ENCODE results near the gene PPP1R3A. TPM values are rescaled to one million over a fixed set of nuclear protein-coding genes. Genes with fewer than 3 reads are reported as not detected.

The PPP1R3A gene
- total and polyA plus RNA-seq, 10 of the 15 experiments (the other 5 are each of a cell fraction or from before 2014, with no cell fraction given): not detected

- no peak for FAIRE-seq
- BruUV-seq (replicated peaks): no TSS peak
Measured at GRCh38 chr7:113936982-113937381, 18.2 kb upstream of the PPP1R3A start.

More at GRCh38 chr7:113936982-113937381, 18.2 kb upstream of the PPP1R3A start:
- ChIA-PET SMC1A (ENCODE audit: uncharacterized antibody, unreplicated experiment) (no interaction called here), RAD21 (ENCODE audit: unreplicated experiment) (no interaction called here), CTCF (no interaction called here), POLR2A (no interaction called here)
- in situ Hi-C loops (cut with MboI) (no loop called here), intact Hi-C loops (cut with micrococcal nuclease; ENCODE audit: unreplicated experiment) (no loop called here)
- Histone ChIP-seq H4K20me1 (ENCODE audit: control insufficient read depth, insufficient read depth) (no peaks in the 10 kb centered on the region), H3K79me2 (ENCODE audit: control insufficient read depth, insufficient read depth, low read length) (no peaks in the 10 kb centered on the region), H3K9ac (ENCODE audit: control insufficient read depth, insufficient read depth, low read length) (no peak overlapping the region), H2AFZ (ENCODE audit: control insufficient read depth, low read depth, low read length) (no peak overlapping the region), H3K4me2 (ENCODE audit: control insufficient read depth, insufficient read depth) (no peak overlapping the region), H3K27ac (ENCODE audit: control insufficient read depth, insufficient read depth) (no peak overlapping the region), H3K9me3 (replicated peaks; ENCODE audit: control insufficient read depth, insufficient read depth, low read length) (no peaks in the 10 kb centered on the region; the same call in 2 of the 3 replicates), H3K4me1 (ENCODE audit: control insufficient read depth, insufficient read depth, low read length) (no peaks in the 10 kb centered on the region), H3K27me3 (replicated peaks in 1 of 2; ENCODE audit: control insufficient read depth in 2 of 2, insufficient read depth in 2 of 2, low read length in 1 of 2) (no peaks in the 10 kb centered on the region), H3K36me3 (ENCODE audit: control insufficient read depth in 2 of 2, insufficient read depth in 2 of 2, low read length in 1 of 2) (no peaks in the 10 kb centered on the region), H3K4me3 (no peak overlapping the region)
- DNase-seq (ENCODE audit: low read depth, low spot score) (no peak), ATAC-seq (no peak)
- WGBS (ENCODE audit: insufficient coverage, insufficient replicate concordance, low lambda C conversion rate, missing lambda C conversion rate): 0% methylated on average over 2 of the region's 2 CpGs
- TF ChIP-seq STAT3 (IDR thresholded peaks at IDR 0.05; ENCODE audit: low read depth, low read length) (no peak), SP1 (IDR thresholded peaks at IDR 0.05; ENCODE audit: low read depth, low read length) (no peak), RELA (IDR thresholded peaks at IDR 0.05; ENCODE audit: borderline replicate concordance, partially characterized antibody) (no peak), ZNF207 (IDR thresholded peaks at IDR 0.05; ENCODE audit: borderline replicate concordance) (no peak), RCOR1 (conservative IDR thresholded peaks at IDR 0.05; ENCODE audit: low read depth, low read length) (no peak), BHLHE40 (IDR thresholded peaks at IDR 0.05; ENCODE audit: borderline replicate concordance in 1 of 2, low read depth in 2 of 2, low read length in 1 of 2) (no peak), EGR1 (IDR thresholded peaks at IDR 0.05; ENCODE audit: borderline replicate concordance in 1 of 2, low read depth in 2 of 2, low read length in 2 of 2) (no peak), ZSCAN29 (IDR thresholded peaks at IDR 0.05) (no peak), RFX5 (IDR thresholded peaks at IDR 0.05; ENCODE audit: low read depth, low read length) (no peak), HDGF (IDR thresholded peaks at IDR 0.05) (no peak)
- TF ChIP-seq, protein P1, sequence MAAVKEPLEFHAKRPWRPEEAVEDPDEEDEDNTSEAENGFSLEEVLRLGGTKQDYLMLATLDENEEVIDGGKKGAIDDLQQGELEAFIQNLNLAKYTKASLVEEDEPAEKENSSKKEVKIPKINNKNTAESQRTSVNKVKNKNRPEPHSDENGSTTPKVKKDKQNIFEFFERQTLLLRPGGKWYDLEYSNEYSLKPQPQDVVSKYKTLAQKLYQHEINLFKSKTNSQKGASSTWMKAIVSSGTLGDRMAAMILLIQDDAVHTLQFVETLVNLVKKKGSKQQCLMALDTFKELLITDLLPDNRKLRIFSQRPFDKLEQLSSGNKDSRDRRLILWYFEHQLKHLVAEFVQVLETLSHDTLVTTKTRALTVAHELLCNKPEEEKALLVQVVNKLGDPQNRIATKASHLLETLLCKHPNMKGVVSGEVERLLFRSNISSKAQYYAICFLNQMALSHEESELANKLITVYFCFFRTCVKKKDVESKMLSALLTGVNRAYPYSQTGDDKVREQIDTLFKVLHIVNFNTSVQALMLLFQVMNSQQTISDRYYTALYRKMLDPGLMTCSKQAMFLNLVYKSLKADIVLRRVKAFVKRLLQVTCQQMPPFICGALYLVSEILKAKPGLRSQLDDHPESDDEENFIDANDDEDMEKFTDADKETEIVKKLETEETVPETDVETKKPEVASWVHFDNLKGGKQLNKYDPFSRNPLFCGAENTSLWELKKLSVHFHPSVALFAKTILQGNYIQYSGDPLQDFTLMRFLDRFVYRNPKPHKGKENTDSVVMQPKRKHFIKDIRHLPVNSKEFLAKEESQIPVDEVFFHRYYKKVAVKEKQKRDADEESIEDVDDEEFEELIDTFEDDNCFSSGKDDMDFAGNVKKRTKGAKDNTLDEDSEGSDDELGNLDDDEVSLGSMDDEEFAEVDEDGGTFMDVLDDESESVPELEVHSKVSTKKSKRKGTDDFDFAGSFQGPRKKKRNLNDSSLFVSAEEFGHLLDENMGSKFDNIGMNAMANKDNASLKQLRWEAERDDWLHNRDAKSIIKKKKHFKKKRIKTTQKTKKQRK (IDR thresholded peaks at IDR 0.05; ENCODE audit: low read depth, low read length): no peak
